22Rv1 (cell line): ENCODE data around the gene CD151.

ENCODE experiments used
- ZFX ChIP-seq: fragments of 450-650 bp; IDR thresholded peaks from 2 replicates; pipeline ENCODE4 v1.6.1; 2017; ENCODE audit warnings: antibody characterized with exemption, borderline replicate concordance
- TF ChIP-seq, protein P1 (sequence below): fragments of 450-650 bp; IDR thresholded peaks from 2 replicates; pipeline ENCODE4 v1.5.1; 2017; ENCODE audit warnings: mild to moderate bottlenecking

DNA sequence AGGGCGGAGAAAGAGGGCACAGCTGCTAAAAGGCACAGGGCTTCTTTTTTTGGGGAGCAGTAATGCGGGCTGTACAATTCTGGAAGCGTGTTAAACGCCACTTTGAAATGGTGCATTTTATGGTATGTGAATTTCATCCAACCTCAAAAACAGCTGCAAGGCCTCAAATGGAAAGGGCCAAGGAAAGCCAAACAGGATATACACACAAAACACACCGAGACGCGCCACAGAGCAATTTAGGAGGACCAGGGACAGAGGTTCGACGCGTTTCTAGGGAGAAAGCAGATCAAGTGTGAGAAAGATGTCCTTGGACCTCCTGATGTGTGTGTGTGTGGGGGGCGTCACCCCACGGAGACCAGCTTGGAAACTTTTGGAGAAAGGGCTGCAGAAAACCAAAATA lies 41.0 kb downstream of the CD151 start:
- TF ChIP-seq, protein P1, sequence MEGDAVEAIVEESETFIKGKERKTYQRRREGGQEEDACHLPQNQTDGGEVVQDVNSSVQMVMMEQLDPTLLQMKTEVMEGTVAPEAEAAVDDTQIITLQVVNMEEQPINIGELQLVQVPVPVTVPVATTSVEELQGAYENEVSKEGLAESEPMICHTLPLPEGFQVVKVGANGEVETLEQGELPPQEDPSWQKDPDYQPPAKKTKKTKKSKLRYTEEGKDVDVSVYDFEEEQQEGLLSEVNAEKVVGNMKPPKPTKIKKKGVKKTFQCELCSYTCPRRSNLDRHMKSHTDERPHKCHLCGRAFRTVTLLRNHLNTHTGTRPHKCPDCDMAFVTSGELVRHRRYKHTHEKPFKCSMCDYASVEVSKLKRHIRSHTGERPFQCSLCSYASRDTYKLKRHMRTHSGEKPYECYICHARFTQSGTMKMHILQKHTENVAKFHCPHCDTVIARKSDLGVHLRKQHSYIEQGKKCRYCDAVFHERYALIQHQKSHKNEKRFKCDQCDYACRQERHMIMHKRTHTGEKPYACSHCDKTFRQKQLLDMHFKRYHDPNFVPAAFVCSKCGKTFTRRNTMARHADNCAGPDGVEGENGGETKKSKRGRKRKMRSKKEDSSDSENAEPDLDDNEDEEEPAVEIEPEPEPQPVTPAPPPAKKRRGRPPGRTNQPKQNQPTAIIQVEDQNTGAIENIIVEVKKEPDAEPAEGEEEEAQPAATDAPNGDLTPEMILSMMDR, result no peak
- TF ChIP-seq ZFX, result no peak
